Anterior cingulate cortex (tissue), 58 donors: ENCODE data around the gene MEN1.
"Not testable (repeated sequence)": the region's sequence is repeated elsewhere in the genome, so short reads cannot be mapped to it uniquely, and the experiment has no call there.

Source experiments
- DNase-seq, 58 donors: peaks; one replicate each; lab custom pipeline; 2025; lab: John Stamatoyannopoulos, UW

Gene MEN1

GRCh38 chr11:64834031-64834722, 23.8 kb upstream of the MEN1 start:
- DNase-seq: no peak

GRCh38 chr11:64833509-64833908, 23.2 kb upstream of the MEN1 start:
- no peak for DNase-seq

DNA sequence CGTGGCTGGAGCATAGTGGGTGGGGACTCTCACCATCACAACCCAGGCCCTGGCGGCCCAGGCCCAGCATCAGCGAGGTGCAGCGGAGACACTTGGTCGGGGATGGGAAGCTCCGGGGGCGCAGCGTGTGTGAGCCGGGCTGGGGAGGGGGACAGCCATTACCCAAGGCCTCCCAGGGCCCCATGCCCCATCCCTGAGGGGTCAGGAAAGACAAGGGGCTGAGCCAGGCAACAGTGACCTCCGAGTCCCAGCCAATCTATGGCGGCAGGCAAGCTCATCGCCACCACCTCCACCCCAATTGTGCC, 22.8 kb upstream of the MEN1 start:
- DNase-seq: no peak

- no peak for DNase-seq
Measured at GRCh38 chr11:64832467-64833197, 22.3 kb upstream of the MEN1 start.

DNA sequence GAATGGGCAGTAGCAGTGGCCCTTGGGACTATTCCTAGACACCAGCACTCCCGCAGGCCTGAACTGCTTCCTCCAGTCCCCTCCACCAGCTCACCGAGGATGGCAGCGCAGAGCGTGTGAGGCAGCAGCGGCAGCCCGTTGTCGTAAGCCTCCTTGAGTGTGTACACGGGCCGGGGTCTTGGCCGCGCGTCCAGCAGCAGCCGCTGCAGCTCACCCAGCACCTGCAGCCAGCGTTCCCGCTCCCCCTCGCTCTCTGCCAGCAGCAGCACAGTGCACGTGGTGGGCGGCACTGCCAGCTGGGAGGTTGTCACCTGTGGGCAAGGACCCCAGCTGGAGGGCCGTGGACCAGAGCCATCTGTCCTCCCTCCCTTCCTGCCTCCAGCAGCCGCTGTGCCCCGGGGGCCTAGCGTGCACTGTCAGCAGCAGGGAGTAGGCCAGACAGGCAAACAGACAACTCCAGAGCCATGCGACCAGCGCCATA, 21.1 kb upstream of the MEN1 start:
- DNase-seq: no peak

DNA sequence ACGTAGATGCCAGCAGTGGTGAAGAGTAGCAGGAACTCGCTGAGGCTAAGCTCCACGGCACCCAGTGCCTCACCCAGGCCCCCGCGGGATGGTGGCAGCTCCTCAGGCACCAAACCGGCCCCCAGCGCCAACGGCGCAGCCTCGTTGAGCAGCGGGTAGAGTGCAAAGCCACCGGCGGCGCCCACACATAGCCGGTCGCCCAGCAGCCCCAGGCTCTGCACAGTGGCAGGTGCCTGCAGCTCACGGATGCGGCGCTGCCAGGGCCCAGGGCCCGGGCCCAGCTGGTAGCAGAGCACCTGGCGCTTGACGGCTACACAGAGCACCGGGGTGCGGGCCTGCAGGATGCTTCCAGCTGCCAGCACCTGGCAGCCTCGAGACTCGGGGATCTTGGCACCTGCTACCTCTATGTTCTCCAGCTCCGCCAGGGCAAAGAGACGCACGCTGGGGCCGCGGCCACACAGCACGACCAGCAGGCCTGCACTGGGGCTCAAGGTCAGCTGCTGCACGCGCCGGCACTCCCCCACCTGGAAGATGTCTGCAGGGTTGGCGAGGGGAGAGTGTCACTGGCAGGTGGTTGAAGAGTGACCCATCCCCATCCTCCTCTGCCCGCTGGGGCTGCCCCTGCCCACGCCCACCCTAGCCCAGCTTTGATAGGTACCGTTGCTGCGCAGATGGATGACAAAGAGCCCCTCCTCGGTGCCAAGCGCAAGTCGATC, 19.3 kb upstream of the MEN1 start:
- DNase-seq: no peak

DNA sequence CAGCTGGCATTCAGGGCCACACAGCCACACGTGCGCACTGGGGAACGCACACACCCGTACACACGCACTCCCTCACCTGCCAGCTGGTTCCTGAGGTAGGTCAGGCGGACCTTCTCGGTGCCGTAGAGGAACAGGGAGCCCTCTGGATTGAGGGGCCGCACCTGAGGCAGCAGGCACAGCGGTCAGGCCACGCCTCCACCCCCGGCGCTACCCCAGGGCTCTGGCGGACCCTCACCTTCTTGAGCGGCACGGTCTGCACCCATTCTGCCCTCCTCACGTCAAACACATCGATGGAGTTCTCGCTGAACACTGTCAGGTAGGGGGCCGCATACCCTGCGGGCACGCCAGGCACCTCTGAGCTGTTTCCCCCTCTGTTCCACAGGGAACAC, 17.1 kb upstream of the MEN1 start:
- no peak for DNase-seq

DNA sequence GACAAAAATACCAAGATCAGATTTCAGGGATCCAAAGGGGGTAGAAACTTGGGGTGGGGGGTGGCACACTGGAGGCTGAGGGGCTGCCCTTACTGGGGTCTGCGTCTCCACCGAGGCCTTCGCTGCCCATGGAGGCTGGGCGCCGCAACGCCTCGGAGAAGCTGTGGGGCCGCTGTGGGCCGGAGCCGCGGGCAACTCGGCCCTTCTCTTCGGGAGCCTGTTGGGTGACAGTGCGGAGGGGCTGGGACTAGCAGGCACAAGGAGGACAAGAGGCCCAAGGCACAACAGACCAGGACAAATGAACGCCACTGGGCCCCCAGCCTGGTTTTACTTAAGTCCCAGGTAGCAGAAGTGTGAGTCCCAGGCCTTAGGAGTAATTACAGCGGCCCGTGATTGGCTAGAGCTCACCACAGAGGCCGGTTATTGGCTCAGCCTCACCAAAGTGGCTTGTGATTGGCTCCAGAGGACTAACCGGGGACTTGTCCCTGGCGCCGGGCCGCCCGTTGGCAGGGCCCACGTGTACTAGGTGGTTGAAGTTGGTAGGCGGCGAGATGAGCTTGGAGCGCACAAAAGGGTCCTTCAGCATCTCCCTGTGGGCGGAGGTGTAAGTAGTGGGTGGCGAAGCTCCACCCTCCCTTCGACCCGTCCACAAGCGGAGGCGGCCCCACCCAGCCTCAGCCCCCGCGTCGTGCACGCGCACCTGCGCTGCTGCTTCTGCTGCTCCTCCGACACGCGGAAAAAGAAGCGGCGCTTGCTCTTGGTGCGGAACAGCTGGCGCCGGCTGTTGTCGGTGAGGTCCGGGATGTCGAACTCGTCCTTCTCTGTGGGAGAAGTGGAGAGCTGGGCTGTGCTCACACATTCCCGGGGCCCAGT, 16.5 kb upstream of the MEN1 start:
- no peak for DNase-seq

GRCh38 chr11:64826062-64826461, 15.7 kb upstream of the MEN1 start:
- DNase-seq: no peak

DNA sequence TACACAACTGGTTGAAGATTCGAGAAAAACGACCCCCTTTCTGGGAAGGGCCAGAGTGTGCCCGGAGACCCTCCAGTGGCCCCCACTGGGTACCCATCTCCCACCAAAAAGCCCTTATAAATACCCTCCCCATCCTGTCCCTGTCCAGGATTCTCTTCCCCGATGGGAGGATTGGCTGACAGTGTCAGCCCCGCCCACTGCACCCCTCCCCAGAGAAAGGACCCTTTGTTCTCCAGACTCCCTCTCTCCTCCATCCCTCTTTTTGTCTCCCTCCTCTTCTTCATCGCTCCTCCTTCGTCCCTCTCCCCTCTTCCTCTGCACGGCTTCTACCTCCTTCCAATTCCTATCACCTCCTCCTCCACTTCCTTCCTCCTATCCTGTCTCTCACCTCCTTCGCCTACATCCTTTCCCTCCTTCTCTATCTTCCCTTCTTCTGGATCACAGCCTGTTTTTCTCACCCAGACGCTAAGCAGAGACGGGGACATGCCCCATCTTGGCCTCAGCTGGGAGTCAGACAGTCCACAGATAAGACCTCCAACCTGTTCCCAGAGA, 13.3 kb upstream of the MEN1 start:
- DNase-seq: no peak

DNA sequence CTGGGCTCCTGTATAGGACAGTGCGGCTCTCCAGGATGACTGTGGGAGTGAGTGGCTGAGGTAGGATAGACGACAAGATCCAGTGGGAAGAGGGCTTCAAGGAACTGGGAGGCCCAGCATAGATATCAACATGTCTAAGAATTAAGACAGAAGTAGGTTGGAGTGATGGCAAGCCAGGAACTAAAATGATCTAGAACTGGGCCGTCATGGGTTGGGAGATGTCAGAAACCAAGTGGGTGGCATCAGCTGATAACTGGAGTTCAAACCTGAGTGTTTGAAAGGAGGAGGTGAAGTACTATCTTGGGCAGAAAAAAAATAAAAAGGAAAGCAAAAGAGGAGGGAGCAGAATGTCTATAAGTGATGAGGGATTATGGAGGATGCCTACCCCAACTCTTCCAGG, 7.1 kb upstream of the MEN1 start:
- DNase-seq: no peak

- DNase-seq: not testable (repeated sequence)
Measured at GRCh38 chr11:64815433-64815832, 5.1 kb upstream of the MEN1 start.

- no peak for DNase-seq
Measured at GRCh38 chr11:64814712-64815187, 4.4 kb upstream of the MEN1 start.

- DNase-seq: no peak
Measured at GRCh38 chr11:64813826-64814225, 3.5 kb upstream of the MEN1 start.

DNA sequence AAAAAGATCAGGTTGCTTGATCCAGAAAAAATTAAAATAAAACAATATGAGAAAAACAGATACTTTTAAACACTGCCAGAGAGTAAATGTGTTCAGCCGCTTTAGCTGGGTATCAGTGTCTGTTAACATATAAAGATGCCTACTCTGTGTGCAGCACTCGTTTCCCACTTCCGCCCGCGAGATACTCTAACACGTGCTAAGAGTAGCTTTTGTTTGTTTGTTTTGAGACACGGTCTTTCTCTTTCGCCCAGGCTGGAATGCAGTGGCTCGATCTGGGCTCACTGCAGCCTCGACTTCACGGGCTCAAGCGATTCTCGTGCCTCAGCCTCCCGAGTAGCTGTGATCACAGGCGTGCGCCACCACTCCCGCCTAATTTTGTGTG, 531 bp upstream of the MEN1 start:
- peak in 2 of 58 donors; percentile 46 to 62 for DNase-seq

GRCh38 chr11:64809781-64810241, 540 bp downstream of the MEN1 start:
- no peak for DNase-seq

- DNase-seq: no peak
Measured at GRCh38 chr11:64805481-64805880, 4.9 kb downstream of the MEN1 start.

- DNase-seq: no peak
Measured at GRCh38 chr11:64804346-64805210, 5.8 kb downstream of the MEN1 start.

DNA sequence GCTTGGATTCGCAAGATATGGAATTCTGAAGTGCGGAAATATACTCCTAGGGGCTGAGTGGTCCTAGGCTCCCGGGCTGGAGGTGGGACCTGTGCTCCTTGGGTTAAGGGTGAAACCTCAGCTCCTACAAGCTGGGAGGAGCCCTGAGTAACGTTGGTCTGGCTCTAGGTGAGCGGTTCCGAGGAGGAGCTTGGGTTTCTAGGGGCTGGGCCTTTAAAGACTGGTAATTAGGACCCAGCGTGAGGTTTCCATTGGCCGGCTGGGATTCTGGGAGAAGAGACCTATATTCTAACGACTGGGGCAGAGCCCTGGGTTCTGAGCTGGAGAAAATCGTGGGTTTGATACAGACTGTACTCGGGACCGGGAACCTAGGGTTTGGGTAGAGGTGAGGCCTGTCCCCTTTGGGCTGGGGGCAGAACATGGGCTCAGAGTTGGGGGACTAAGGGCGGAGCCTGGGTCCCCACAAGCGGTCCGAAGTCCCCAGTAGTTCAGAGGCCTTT, 6.5 kb downstream of the MEN1 start:
- no peak for DNase-seq
